IPS-11a (cell line): ENCODE measurements around the gene NPTX1.
"Not testable (repeated sequence)": the region's sequence is repeated elsewhere in the genome, so short reads cannot be mapped to it uniquely, and the experiment has no call there.

Experiments used
- H3K4me3 ChIP-seq: one replicate; pipeline ENCODE4 v1.5.1; 2013; ENCODE audit warnings: low read depth, low read length, control low read depth

Gene NPTX1, protein sequence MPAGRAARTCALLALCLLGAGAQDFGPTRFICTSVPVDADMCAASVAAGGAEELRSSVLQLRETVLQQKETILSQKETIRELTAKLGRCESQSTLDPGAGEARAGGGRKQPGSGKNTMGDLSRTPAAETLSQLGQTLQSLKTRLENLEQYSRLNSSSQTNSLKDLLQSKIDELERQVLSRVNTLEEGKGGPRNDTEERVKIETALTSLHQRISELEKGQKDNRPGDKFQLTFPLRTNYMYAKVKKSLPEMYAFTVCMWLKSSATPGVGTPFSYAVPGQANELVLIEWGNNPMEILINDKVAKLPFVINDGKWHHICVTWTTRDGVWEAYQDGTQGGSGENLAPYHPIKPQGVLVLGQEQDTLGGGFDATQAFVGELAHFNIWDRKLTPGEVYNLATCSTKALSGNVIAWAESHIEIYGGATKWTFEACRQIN

DNA sequence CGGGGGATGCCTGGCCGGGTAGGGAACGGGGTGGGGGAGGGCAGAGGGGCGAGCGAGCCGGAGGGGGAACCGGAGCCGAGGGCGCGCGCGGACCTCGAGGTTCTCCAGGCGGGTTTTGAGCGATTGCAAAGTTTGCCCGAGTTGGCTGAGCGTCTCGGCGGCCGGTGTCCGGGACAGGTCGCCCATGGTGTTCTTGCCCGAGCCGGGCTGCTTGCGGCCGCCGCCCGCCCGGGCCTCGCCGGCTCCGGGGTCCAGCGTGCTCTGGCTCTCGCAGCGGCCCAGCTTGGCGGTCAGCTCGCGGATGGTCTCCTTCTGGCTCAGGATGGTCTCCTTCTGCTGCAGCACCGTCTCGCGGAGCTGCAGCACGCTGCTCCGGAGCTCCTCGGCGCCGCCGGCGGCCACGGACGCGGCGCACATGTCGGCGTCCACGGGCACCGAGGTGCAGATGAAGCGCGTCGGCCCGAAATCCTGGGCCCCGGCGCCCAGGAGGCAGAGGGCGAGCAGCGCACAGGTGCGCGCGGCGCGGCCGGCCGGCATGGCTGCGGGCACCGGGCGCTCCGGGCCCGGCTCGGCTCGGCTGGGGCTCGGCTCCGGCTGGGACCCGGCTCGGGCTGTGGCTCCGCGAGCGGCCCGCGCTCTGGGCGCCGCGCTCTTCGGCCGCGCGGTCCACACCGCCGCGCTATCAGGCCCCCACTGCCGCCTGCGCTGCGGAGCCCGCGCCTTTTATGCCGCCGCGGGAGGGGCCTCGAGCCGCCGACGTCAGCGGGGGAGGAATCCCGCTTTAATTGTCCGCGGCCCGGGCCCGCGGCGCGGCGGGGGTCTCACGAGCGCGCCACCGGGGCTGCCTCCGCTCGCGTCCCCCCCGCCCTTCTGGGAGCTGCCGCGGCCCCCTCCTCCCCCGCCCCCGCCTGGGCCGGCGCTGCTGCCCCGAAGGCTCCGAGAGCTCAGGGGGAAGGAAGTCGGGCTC, at the start of gene NPTX1:
Gene NPTX1, minus strand, starts transcription at position 698 of the 967 bp plus-strand sequence. Its CDS starts 161 bp downstream, at position 537.
- H3K4me3 ChIP-seq, result no peak within 1 kb of the TSS

- no peak overlapping the region for H3K4me3 ChIP-seq
These were observed 47.7 kb upstream of the NPTX1 start for GRCh38 chr17:80523956-80524712.

DNA sequence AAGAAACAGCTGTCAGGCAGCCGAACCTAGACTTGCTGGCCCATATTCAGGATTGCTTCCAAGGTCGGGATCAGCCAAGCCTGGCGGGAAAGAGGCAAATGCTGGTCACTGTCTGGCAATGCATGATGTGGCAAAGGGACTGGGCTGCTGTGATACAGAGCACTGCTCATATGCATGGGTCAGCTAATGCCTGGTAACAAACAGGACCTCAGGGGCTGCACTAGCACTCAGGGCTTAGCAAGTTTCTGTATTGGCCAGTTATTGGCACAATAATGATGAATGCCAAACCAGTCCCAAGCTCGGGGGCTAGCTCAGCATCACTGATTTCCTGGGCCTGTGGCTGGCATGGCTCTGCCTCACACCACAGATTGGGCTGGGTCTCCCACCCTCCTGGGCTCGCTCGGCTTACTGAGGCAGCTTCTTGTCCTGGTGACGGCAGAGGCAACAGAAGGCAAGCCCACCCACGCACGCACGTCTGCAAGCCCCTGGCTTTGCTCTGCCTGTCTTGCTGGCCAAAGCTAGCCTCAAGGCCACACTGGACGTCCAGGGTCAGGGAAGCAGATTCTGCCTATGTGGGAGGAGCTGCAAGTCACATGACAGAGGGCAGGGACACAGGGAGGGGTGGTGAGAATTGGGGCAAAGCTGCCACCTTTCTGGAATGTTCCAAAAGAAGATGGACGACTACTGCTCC, 46.8 kb upstream of the NPTX1 start:
- H3K4me3 ChIP-seq, result no peak overlapping the region

DNA sequence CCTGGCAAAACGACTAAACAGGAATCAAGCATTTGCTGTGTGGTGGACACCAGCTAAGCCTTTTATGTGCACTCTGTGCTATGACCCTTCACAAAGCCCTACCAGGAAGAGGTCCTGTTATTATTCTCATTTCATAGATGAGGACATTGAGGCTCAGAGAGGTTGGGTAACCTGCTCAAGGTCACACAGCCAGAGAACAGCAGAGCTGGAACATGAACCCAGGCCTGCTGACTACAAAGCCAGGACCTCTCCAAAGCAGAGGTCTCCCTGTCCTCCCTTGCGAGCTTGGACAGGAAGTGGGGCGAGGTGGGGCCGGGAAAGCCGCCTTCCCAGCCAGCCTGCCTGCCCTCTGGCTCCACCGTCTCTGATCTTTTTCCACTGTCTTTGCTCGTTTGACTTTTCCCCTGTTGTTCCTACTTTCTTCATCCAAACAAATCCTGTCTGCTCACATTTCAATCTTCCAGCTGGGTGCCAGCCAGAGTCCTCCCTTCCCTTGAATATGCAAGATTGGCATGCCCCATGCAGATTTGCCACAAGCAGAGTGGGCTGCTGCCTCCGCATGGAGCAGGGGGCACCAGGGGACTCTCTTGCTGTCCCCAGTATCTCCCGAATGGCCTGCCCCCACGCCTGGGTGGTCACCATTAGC, 44.5 kb upstream of the NPTX1 start:
- no peak overlapping the region for H3K4me3 ChIP-seq

DNA sequence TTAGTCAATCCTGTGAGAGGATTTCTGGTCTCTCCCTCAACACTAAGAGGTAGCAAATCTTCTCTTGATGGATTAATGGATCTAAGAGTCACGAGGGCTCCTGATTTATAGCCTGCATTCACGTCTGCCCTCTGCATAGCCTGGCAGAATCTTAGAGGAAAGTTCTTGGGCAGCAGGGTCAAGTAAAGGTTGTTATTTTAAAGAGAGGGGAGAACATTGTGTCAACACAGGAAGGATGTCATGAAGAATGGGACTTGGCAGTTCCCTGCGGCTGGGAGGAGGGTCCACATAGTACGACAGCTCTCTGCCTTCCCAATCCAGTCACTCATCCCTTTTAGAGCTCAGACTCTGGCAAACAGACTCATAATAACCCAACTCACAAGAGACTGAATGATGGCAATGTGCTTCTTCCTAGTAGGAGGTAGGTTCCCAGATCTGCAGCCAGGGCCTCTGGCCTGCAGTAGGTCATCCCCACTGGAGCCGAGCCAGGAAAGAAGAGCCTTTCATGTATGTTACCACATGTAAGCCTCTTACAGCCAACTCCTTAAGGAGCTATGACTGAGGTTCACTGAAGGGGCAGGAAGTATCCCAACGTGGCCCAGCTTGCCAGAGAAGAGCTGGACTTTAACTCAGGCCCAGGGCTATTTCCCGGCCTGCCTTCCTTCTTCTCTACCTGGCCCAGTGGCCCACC, 42.8 kb upstream of the NPTX1 start:
- no peak overlapping the region for H3K4me3 ChIP-seq

DNA sequence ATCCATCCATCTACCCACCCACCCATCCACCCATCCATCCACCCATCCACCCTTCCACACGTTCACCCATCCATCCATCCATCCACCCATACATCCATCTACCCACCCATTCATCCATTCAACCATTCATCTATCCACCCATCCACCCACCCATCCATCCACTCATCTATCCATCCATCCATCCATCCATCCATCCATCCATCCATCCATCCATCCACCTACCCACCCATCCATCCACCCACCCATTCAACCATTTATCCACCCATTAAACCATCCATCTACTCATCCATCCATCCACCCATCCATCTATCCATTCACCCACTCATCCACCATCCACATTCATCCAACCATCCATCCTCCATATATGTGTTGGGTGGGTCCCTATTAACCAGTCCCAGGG, 42.0 kb upstream of the NPTX1 start:
- H3K4me3 ChIP-seq, result no peak overlapping the region

- no peak overlapping the region for H3K4me3 ChIP-seq
These were observed 41.2 kb upstream of the NPTX1 start for GRCh38 chr17:80517641-80518040.

- no peak overlapping the region for H3K4me3 ChIP-seq
These were observed 39.9 kb upstream of the NPTX1 start for GRCh38 chr17:80516171-80516932.

DNA sequence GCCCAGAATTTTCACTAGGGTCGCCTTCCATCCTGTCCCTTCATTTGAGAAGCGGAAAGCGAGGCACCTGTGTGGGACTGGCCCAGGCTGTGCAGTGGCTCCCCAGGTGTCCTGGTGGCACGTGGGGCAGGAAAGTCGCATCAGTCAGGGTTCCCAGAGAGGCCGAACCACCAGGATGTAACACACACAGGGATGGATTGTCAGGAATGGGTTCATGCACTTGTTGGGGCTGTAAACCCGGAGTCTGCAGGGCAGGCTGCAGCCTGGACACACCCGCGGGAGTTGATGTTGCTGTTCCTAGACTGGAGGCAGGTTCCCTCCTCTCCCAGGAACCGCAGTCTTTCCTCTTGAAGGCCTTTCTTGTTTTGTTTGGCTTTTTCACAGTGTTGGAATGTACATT, 37.5 kb upstream of the NPTX1 start:
- no peak overlapping the region for H3K4me3 ChIP-seq

DNA sequence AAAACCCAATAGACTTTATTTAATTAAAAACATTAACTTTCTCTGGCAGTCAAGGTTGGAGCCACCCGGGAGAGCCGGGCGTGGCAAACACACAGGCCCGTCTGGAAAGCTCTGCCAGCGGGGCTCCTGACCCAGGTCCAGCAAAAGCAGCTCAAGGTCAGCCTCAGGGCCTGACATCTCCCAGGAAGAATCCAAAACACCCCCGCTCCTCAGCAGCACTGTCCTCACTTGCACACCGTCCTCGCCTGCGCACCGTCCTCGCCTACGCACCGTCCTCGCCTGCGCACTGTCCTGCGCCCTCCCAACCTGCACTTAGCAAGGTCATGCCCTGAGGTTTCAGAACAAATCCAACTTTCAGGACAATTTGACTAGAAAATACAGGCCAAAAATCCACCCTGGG, 36.8 kb upstream of the NPTX1 start:
- no peak overlapping the region for H3K4me3 ChIP-seq

DNA sequence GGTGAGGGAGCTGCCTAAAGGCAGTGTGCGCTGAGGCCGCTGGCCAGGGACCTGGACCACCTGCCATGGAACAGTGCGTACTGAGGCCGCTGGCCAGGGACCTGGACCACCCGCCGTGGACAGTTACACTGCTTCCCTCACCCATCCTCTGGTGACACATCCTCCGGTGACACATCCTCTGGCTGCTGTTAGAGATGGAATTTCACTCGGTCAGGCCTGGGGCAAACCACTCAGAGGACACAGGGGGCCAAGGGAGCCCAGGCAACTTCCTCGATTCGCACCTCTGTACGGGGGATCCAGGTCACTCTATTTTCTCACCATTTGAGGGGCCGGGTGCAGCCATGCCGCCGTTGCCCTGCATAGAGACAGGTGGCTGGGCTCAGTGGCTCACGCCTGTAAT, 35.8 kb upstream of the NPTX1 start:
- no peak overlapping the region for H3K4me3 ChIP-seq

DNA sequence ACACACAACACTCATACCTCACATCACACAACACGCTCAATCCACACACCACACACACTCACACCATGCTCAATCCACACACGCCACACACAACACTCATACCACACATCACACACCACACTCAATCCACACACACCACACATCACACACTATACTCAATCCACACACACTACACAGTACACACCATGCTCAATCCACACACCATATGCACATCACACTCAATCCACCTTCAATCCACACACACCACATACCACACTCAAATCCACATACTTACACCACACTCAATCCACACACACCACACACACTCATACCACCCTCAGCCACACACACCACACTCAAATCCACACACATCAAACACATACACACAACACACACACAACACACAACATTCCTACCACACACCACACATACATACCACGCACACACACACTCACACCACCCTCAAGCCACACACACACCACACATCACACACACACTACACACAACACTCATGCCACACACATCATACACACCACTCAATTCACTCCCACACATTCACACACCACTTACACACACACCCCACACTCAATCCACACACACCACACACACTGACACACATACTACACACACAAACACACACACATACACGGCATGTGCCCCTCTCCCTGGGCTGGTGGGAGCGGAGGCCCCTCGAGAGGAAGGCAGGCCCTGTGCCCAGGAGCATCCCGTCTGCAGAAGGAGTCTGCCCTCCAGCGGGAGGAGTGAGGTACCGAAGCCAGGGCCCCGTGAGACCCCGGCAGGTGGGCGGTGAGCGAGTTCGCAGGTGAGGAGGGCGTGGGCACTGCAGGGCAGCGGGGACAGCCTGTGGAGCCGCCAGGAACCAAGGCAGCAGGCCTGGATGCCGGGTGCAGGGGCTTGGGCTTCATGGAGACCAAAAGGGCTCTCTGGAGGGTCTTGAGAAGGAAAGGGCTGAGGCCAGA, 35.1 kb upstream of the NPTX1 start:
- no peak overlapping the region for H3K4me3 ChIP-seq

DNA sequence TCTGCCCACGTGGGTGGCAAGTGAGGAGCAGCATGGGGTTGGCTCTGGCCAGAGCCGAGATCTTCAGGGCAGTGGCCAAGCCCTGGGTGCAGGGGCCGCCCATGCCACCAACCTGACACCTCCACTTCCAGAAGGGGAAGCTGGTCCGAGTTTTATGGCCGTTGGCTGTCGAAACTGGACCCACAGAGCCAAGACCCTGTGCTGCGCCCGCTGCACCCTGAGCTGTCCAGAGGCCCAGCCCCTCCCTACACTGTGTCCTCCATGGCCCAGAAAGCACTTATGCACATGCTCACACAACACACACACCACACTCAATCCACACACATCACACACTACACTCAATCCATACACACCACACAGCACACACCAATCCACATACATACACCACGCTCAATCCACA, 34.4 kb upstream of the NPTX1 start:
- no peak overlapping the region for H3K4me3 ChIP-seq

- no peak overlapping the region for H3K4me3 ChIP-seq
These were observed 33.7 kb upstream of the NPTX1 start for GRCh38 chr17:80510132-80510531.

- no peak overlapping the region for H3K4me3 ChIP-seq
These were observed 32.9 kb upstream of the NPTX1 start for GRCh38 chr17:80509311-80509710.

- H3K4me3 ChIP-seq, result no peak overlapping the region
These were observed 31.6 kb upstream of the NPTX1 start for GRCh38 chr17:80507965-80508364.

DNA sequence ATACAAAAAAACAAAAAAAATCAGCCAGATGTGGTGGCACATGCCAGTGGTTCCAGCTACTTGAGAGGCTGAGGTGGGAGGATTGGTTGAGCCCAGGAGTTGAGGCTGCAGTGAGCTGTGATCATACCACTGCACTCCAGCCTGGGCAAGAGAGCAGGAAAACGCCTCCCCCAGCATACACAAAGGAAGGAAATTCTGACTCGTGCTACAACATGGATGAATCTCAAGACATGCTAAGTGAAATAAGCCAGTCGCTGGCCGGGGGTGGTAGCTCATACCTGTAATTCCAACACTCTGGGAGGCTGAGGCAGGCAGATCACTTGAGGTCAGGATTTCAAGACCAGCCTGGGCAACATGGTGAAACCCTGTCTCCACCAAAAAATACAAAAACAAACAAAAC, 30.8 kb upstream of the NPTX1 start:
- H3K4me3 ChIP-seq, result not testable (repeated sequence)
